GM12873 (cell line): ENCODE measurements around the gene ARHGEF7.

Source experiments
- CTCF ChIP-seq: IDR thresholded peaks from 2 replicates; pipeline ENCODE4 v1.5.1; 2012; ENCODE audit warnings: low read depth, mild to moderate bottlenecking, moderate library complexity, low read length, control low read depth; ENCODE audit not compliant: insufficient read depth; ENCODE audit errors: missing control alignments

ARHGEF7 gene

GRCh38 chr13:111304041-111304544 lies 189.0 kb downstream of the ARHGEF7 start:
- TF ChIP-seq CTCF: no peak

GRCh38 chr13:111304603-111305289 lies 189.6 kb downstream of the ARHGEF7 start:
- TF ChIP-seq CTCF: no peak

GRCh38 chr13:111312944-111313590 lies 198.0 kb downstream of the ARHGEF7 start:
- no peak for TF ChIP-seq CTCF

- no peak for TF ChIP-seq CTCF
These were observed 198.9 kb downstream of the ARHGEF7 start for GRCh38 chr13:111313911-111314425.

- TF ChIP-seq CTCF: no peak
These were observed 199.7 kb downstream of the ARHGEF7 start for GRCh38 chr13:111314852-111315251.

- no peak for TF ChIP-seq CTCF
These were observed 200.4 kb downstream of the ARHGEF7 start for GRCh38 chr13:111315347-111315995.

GRCh38 chr13:111316161-111316730 lies 201.1 kb downstream of the ARHGEF7 start:
- TF ChIP-seq CTCF: no peak
